KMS-11 (cell line): ENCODE measurements around the gene FAM210A.

ENCODE experiments used
- H2AFZ ChIP-seq: fragments of 200-600 bp; sonication (generic); 2 replicates; pipeline ENCODE4 v1.6.1; 2016; ENCODE audit warnings: antibody characterized with exemption, mixed run types, low read depth
- H3K27ac ChIP-seq: fragments of 200-600 bp; sonication (generic); 2 replicates; pipeline ENCODE4 v1.6.1; 2016; ENCODE audit warnings: mild to moderate bottlenecking, mixed run types
- H3K27me3 ChIP-seq: fragments of 200-600 bp; sonication (generic); 2 replicates; pipeline ENCODE4 v1.6.1; 2017; ENCODE audit warnings: mild to moderate bottlenecking, low read depth, mixed run types, moderate library complexity; ENCODE audit not compliant: insufficient read depth
- H3K36me3 ChIP-seq: fragments of 200-600 bp; sonication (generic); 2 replicates; pipeline ENCODE4 v1.6.1; 2017; ENCODE audit warnings: mild to moderate bottlenecking, mixed run types; ENCODE audit not compliant: insufficient read depth
- H3K4me1 ChIP-seq: fragments of 200-600 bp; sonication (generic); 2 replicates; pipeline ENCODE4 v1.6.1; 2016; ENCODE audit warnings: mild to moderate bottlenecking, low read depth, mixed run types; ENCODE audit not compliant: poor library complexity, severe bottlenecking
- H3K4me2 ChIP-seq: fragments of 200-600 bp; sonication (generic); 2 replicates; pipeline ENCODE4 v1.7.0; 2016; ENCODE audit warnings: mild to moderate bottlenecking, mixed run types
- H3K4me3 ChIP-seq: fragments of 200-600 bp; sonication (generic); IDR thresholded peaks from 2 replicates; pipeline ENCODE4 v1.6.1; 2017; ENCODE audit warnings: low read depth, low read length, mixed read lengths; ENCODE audit not compliant: insufficient read depth
- H3K79me2 ChIP-seq: fragments of 200-600 bp; sonication (generic); 2 replicates; pipeline ENCODE4 v1.6.1; 2016; ENCODE audit warnings: low read depth, mixed run types; ENCODE audit not compliant: insufficient read depth
- H3K9ac ChIP-seq: fragments of 200-600 bp; sonication (generic); 2 replicates; pipeline ENCODE4 v1.6.1; 2016; ENCODE audit warnings: mild to moderate bottlenecking, mixed run types
- H4K20me1 ChIP-seq: fragments of 200-600 bp; sonication (generic); 2 replicates; pipeline ENCODE4 v1.6.1; 2016; ENCODE audit warnings: mild to moderate bottlenecking, mixed run types; ENCODE audit not compliant: insufficient read depth
- TF ChIP-seq, protein P1 (sequence below): fragments of 200-600 bp; sonication (generic); conservative IDR thresholded peaks from 2 replicates; pipeline ENCODE4 v1.6.1; 2017; ENCODE audit warnings: low read depth, mild to moderate bottlenecking, antibody characterized with exemption, low read length, moderate library complexity, mixed read lengths

FAM210A gene, protein sequence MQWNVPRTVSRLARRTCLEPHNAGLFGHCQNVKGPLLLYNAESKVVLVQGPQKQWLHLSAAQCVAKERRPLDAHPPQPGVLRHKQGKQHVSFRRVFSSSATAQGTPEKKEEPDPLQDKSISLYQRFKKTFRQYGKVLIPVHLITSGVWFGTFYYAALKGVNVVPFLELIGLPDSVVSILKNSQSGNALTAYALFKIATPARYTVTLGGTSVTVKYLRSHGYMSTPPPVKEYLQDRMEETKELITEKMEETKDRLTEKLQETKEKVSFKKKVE

GRCh38 chr18:13726232-13726971, at the start of gene FAM210A, which contains the start of gene RNMT:
FAM210A (minus strand) TSS chr18:13726558; CDS start chr18:13682077, 44,481 bp downstream.
RNMT (plus strand) TSS chr18:13726673; CDS start chr18:13731518, 4,845 bp downstream.
- Histone ChIP-seq H3K9ac (peak within 1 kb of the TSS; percentile 90), H3K27me3 (no peaks in the 10 kb centered on the region), H2AFZ (peak within 1 kb of the TSS; percentile 84), H3K27ac (peak within 1 kb of the TSS; percentile 82), H3K79me2 (peaks cover 81% of the 10 kb centered on the region), H4K20me1 (no peaks in the 10 kb centered on the region; the same call in 1 of the 2 replicates), H3K4me1 (peaks cover 29% of the 10 kb centered on the region), H3K36me3 (no peaks in the 10 kb centered on the region), H3K4me3 (peak within 1 kb of the TSS; percentile 35), H3K4me2 (peak within 1 kb of the TSS; percentile 85)
- TF ChIP-seq, protein P1, sequence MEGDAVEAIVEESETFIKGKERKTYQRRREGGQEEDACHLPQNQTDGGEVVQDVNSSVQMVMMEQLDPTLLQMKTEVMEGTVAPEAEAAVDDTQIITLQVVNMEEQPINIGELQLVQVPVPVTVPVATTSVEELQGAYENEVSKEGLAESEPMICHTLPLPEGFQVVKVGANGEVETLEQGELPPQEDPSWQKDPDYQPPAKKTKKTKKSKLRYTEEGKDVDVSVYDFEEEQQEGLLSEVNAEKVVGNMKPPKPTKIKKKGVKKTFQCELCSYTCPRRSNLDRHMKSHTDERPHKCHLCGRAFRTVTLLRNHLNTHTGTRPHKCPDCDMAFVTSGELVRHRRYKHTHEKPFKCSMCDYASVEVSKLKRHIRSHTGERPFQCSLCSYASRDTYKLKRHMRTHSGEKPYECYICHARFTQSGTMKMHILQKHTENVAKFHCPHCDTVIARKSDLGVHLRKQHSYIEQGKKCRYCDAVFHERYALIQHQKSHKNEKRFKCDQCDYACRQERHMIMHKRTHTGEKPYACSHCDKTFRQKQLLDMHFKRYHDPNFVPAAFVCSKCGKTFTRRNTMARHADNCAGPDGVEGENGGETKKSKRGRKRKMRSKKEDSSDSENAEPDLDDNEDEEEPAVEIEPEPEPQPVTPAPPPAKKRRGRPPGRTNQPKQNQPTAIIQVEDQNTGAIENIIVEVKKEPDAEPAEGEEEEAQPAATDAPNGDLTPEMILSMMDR = no peak

DNA sequence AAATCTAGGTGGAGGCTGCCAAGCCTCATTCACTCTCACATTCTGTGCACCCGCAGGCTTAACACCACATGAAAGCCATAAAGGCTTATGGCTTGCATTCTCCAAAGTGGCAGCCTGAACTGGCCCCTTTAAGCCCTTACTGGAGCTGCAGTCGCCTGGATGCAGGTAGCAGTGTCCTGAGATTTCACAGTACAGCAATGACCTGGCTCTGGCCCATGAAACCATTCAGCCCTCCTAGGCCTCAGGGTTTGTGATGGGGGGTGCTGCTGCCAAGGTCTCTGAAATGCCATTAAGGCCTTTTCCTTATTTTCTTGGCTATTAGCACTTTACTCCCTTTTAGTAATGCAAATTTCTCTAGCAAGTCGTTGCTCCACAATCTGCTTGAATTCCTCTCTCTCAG, 48.7 kb upstream of the FAM210A start:
- TF ChIP-seq, protein P1 = no peak
- Histone ChIP-seq H3K27me3 (no peaks in the 10 kb centered on the region), H4K20me1 (no peaks in the 10 kb centered on the region), H2AFZ (no peak overlapping the region), H3K36me3 (no peaks in the 10 kb centered on the region), H3K9ac (no peak overlapping the region), H3K4me1 (no peaks in the 10 kb centered on the region), H3K27ac (no peak overlapping the region), H3K4me3 (no peak overlapping the region), H3K79me2 (no peaks in the 10 kb centered on the region), H3K4me2 (no peak overlapping the region)

DNA sequence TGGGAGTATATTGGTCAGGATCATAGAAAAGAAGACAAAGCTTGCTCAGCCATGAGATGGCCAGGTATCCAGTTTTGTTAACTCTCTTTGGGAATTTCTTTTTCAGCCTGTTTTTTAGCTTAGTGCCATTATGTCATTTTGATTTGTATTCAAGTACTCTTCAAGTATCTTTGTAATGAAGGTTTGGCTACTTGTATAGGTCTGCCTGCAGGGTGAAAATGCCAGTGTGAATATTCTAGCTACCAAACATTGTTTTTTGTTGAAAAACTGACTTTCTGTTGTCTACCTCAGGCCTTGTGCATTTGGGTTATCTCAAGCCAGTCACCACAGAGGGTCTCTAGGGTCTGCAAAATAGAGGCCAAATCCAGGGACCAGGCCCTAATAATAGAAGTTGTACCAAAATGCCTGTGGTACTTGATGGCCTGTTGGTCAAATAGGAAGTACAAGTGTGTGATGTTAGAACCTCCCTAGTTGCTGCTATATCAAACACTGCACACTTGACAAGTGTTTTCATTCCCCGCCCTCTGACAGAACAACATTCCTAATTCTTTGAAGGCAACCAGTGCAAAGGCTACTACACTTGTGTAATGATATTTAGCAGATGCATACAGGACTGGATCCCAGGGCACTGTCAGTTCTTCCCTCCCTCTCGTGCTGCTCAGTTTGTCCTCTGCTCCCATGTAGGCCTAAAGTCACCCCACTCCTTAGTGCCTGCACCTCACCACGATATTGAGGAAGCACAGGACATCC, 36.5 kb upstream of the FAM210A start:
- Histone ChIP-seq H3K27me3 (no peaks in the 10 kb centered on the region), H2AFZ (no peak overlapping the region), H3K4me2 (no peak overlapping the region), H3K9ac (no peak overlapping the region), H3K4me1 (no peaks in the 10 kb centered on the region), H3K27ac (no peak overlapping the region), H3K36me3 (no peaks in the 10 kb centered on the region), H3K4me3 (no peak overlapping the region), H3K79me2 (no peaks in the 10 kb centered on the region), H4K20me1 (no peaks in the 10 kb centered on the region)
- TF ChIP-seq, protein P1 = no peak

DNA sequence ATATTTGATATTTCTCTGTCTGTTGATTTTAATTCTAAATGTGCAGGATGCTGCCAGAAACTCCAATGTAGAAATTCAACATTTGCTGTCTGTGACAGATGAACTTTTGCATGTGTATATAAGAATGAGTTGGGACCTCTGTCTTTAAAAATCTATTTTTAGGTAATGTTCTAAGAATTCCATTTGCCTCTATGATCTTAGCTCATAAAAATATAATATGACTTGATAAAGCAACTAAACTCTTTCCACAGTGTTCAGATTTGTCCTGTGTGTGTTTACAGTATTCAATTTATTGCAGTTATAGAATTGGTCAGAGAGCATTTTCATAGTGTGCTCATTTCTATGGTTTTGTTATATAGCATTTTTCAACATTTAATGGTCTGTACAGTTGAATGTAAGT, 33.7 kb upstream of the FAM210A start:
- H3K36me3 ChIP-seq = no peaks in the 10 kb centered on the region

More for the DNA sequence above, 33.7 kb upstream of the FAM210A start:
- TF ChIP-seq, protein P1 = no peak
- Histone ChIP-seq H3K9ac (no peak overlapping the region), H2AFZ (no peak overlapping the region), H3K4me1 (no peaks in the 10 kb centered on the region), H3K27me3 (no peaks in the 10 kb centered on the region), H3K27ac (no peak overlapping the region), H4K20me1 (no peaks in the 10 kb centered on the region), H3K4me3 (no peak overlapping the region), H3K79me2 (no peaks in the 10 kb centered on the region), H3K4me2 (no peak overlapping the region)
